K562 (cell line): Measurements from ENCODE around the gene NCCRP1. TPM values are rescaled to one million over a fixed set of nuclear protein-coding genes. Genes with fewer than 3 reads are reported as not detected.

Source experiments
- ATAC-seq: fragments of 200-7000 bp; cut with Tn5 transposase; 3 replicates; pipeline ENCODE4 v1.9.1; 2020; ENCODE audit warnings: moderate library complexity
- BruUV-seq: library from RNA; stranded (reverse); fragments of 400-500 nt; replicated peaks from 2 replicates; lab custom pipeline; 2021; lab: Mats Ljungman, UMichigan
- CTCF ChIA-PET: fragments of 300-600 bp; formaldehyde crosslinking; extraction: SDS; loops from one replicate; lab custom pipeline; 2021; ENCODE audit warnings: low intra/inter-chr PET ratio; lab: Yijun Ruan, JAX
- POLR2A ChIA-PET: fragments of 300-600, 350-650 bp; sonication (Branson Sonifier 250); formaldehyde crosslinking; extraction: SDS; loops from one replicate; lab custom pipeline; 2021; ENCODE audit warnings: antibody characterized with exemption, inconsistent platforms; lab: Yijun Ruan, JAX
- DNase-seq, 4 experiments: peaks; one replicate each; pipeline versions ENCODE4 v3.0.0 to v3.0.0-alpha.2; 2011 to 2018; ENCODE audit warnings: low spot score in 3 of 4, mixed read lengths in 3 of 4; ENCODE audit errors: extremely low read depth in 1 of 4
- FAIRE-seq: peaks from 2 replicates; lab custom pipeline; 2011; peaks lifted over from hg19 to GRCh38; lab: Jason Lieb, UNC
- H2AFZ ChIP-seq: 2 replicates; pipeline ENCODE4 v1.6.0; 2011; ENCODE audit warnings: low read depth, low read length, control low read depth, inconsistent platforms
- H3K27ac ChIP-seq: fragments of 200-600 bp; 3 replicates; pipeline ENCODE4 v1.8.0; 2011; ENCODE audit warnings: low read depth, mild to moderate bottlenecking, control low read depth, inconsistent platforms, low read length, moderate library complexity, mixed read lengths; ENCODE audit errors: extremely low read depth
- H3K27me3 ChIP-seq, 2 experiments: fragments of 300-600 bp in 1 of 2; 2 replicates in 1 of 2; 3 replicates in 1 of 2; pipeline versions ENCODE4 v1.6.0 to v1.8.0; 2011; ENCODE audit warnings: inconsistent platforms in 2 of 2, low read length in 2 of 2, mild to moderate bottlenecking in 1 of 2, mixed read lengths in 1 of 2, moderate library complexity in 1 of 2; ENCODE audit not compliant: control insufficient read depth in 2 of 2, insufficient read depth in 2 of 2
- H3K36me3 ChIP-seq: fragments of 300-600 bp; 3 replicates; pipeline ENCODE4 v1.8.0; 2011; ENCODE audit warnings: mild to moderate bottlenecking, low read length, inconsistent platforms; ENCODE audit not compliant: control insufficient read depth, insufficient read depth
- H3K4me1 ChIP-seq, 2 experiments: fragments of 200-600 bp in 1 of 2; replicated peaks in 1 of 2; 2 replicates in 1 of 2; 3 replicates in 1 of 2; pipeline versions ENCODE4 v1.5.1 to v1.8.0; 2011; ENCODE audit warnings: inconsistent platforms in 2 of 2, low read length in 2 of 2, mild to moderate bottlenecking in 1 of 2, mixed read lengths in 1 of 2, moderate library complexity in 1 of 2; ENCODE audit not compliant: control insufficient read depth in 2 of 2, insufficient read depth in 2 of 2
- H3K4me2 ChIP-seq: 2 replicates; pipeline ENCODE4 v1.6.1; 2011; ENCODE audit warnings: low read length, control low read depth, inconsistent platforms, mixed read lengths; ENCODE audit not compliant: insufficient read depth
- H3K4me3 ChIP-seq: fragments of 200-600 bp; sonication (generic), shearing (Covaris generic); 2 replicates; pipeline ENCODE4 v1.5.1; 2016; ENCODE audit warnings: control low read depth, inconsistent platforms
- H3K79me2 ChIP-seq: fragments of 200-600 bp; 3 replicates; pipeline ENCODE4 v1.8.0; 2011; ENCODE audit warnings: low read length, inconsistent platforms; ENCODE audit not compliant: control insufficient read depth, insufficient read depth
- H3K9ac ChIP-seq, 2 experiments: 2 replicates each; pipeline versions ENCODE4 v1.6.0 to v1.6.1; 2011; ENCODE audit warnings: low read depth in 2 of 2, low read length in 2 of 2, control low read depth in 1 of 2, inconsistent platforms in 1 of 2, mild to moderate bottlenecking in 1 of 2, mixed read lengths in 1 of 2; ENCODE audit not compliant: insufficient read depth in 1 of 2
- H3K9me1 ChIP-seq: one replicate; pipeline ENCODE4 v1.6.0; 2011; ENCODE audit warnings: inconsistent platforms, mild to moderate bottlenecking, low read length, moderate library complexity; ENCODE audit not compliant: control insufficient read depth, insufficient read depth
- H3K9me3 ChIP-seq: replicated peaks from 2 replicates; pipeline ENCODE4 v1.5.1; 2011; ENCODE audit warnings: low read depth, low read length, inconsistent platforms; ENCODE audit not compliant: control insufficient read depth, insufficient read depth
- H4K20me1 ChIP-seq: replicated peaks from 2 replicates; pipeline ENCODE4 v1.6.1; 2011; ENCODE audit warnings: low read length, inconsistent platforms, mixed read lengths; ENCODE audit not compliant: control insufficient read depth, insufficient read depth
- BCOR ChIP-seq: fragments of 450-650 bp; IDR thresholded peaks from 2 replicates; pipeline ENCODE4 v1.6.1; 2016
- CBFA2T3 ChIP-seq: fragments of 450-650 bp; IDR thresholded peaks from 2 replicates; pipeline ENCODE4 v1.6.1; 2017
- CBX8 ChIP-seq: fragments of 200-600 bp; sonication (generic); IDR thresholded peaks from 2 replicates; pipeline ENCODE4 v1.6.1; 2012; ENCODE audit warnings: borderline replicate concordance, mixed run types, low read depth, mild to moderate bottlenecking, moderate library complexity, mixed read lengths, low read length, control low read depth, inconsistent platforms; ENCODE audit not compliant: poor library complexity, severe bottlenecking; ENCODE audit errors: extremely low read depth
- ERF ChIP-seq: fragments of 450-650 bp; formaldehyde crosslinking; IDR thresholded peaks from 2 replicates; pipeline ENCODE4 v1.4.0; 2020; ENCODE audit warnings: mild to moderate bottlenecking, mixed read lengths
- FOXJ2 ChIP-seq: fragments of 200-800 bp; sonication (Bioruptor generic); IDR thresholded peaks from 2 replicates; pipeline ENCODE4 v1.6.1; 2016; ENCODE audit warnings: missing genetic modification characterization, missing compliant biosample characterization
- HDAC2 ChIP-seq: fragments of 450-650 bp; IDR thresholded peaks from 2 replicates; pipeline ENCODE4 v1.6.1; 2016; ENCODE audit warnings: mild to moderate bottlenecking
- HLTF ChIP-seq: fragments of 450-650 bp; IDR thresholded peaks from 2 replicates; pipeline ENCODE4 v1.6.1; 2016
- JUND ChIP-seq, 2 experiments: IDR thresholded peaks; 2 replicates in 1 of 2; 3 replicates in 1 of 2; pipeline ENCODE4 v1.6.1; 2011; ENCODE audit warnings: borderline replicate concordance in 2 of 2, low read depth in 2 of 2, low read length in 2 of 2, improper control_type of control experiment in 1 of 2, missing biosample characterization in 1 of 2, missing genetic modification characterization in 1 of 2, missing genetic modification reagents in 1 of 2
- KDM1A ChIP-seq, 2 experiments: fragments of 450-650 bp; IDR thresholded peaks; 2 replicates each; pipeline ENCODE4 v1.6.1; 2016; ENCODE audit warnings: mild to moderate bottlenecking in 2 of 2
- NCOA6 ChIP-seq: fragments of 450-650 bp; IDR thresholded peaks from 2 replicates; pipeline ENCODE4 v1.6.1; 2017; ENCODE audit warnings: mild to moderate bottlenecking
- NFXL1 ChIP-seq: fragments of 450-650 bp; formaldehyde crosslinking; IDR thresholded peaks from 2 replicates; pipeline ENCODE4 v1.4.0; 2021; ENCODE audit warnings: mild to moderate bottlenecking
- PHB2 ChIP-seq: fragments of 450-650 bp; IDR thresholded peaks from 2 replicates; pipeline ENCODE4 v1.6.1; 2017; ENCODE audit warnings: low read depth
- RBM25 ChIP-seq: fragments of 200-400 bp; formaldehyde crosslinking; IDR thresholded peaks from 2 replicates; pipeline ENCODE4 v1.6.1; 2018; ENCODE audit warnings: low read length, low read depth, moderate library complexity; ENCODE audit not compliant: severe bottlenecking
- RCOR1 ChIP-seq, 2 experiments: IDR thresholded peaks; 2 replicates each; pipeline ENCODE4 v1.6.1; 2012; ENCODE audit warnings: low read depth in 2 of 2, low read length in 2 of 2, borderline replicate concordance in 1 of 2, improper control_type of control experiment in 1 of 2
- RHOXF2B ChIP-seq: fragments of 250-450 bp; sonication (Bioruptor Pico); conservative IDR thresholded peaks from 2 replicates; pipeline ENCODE4 v1.5.1; 2021
- SAP30 ChIP-seq: fragments of 200-600 bp; sonication (generic); IDR thresholded peaks from 2 replicates; pipeline ENCODE4 v1.6.1; 2012; ENCODE audit warnings: borderline replicate concordance, low read depth, mild to moderate bottlenecking, moderate library complexity, low read length, control low read depth, inconsistent platforms; ENCODE audit not compliant: insufficient read depth, poor library complexity, severe bottlenecking
- SMARCA5 ChIP-seq: fragments of 450-650 bp; IDR thresholded peaks from 2 replicates; pipeline ENCODE4 v1.6.1; 2016
- SMARCE1 ChIP-seq: fragments of 450-650 bp; IDR thresholded peaks from 2 replicates; pipeline ENCODE4 v1.7.1; 2016; ENCODE audit warnings: mild to moderate bottlenecking
- SRSF9 ChIP-seq: fragments of 200-400 bp; formaldehyde crosslinking; IDR thresholded peaks from 2 replicates; pipeline ENCODE4 v1.6.1; 2017; ENCODE audit warnings: low read depth, low read length, borderline replicate concordance
- TCF3 ChIP-seq: sonication (generic); formaldehyde crosslinking; IDR thresholded peaks from 2 replicates; pipeline ENCODE4 v1.4.0; 2020; ENCODE audit warnings: mild to moderate bottlenecking, missing genetic modification reagents
- ZFP36 ChIP-seq: fragments of 150-350 bp; IDR thresholded peaks from 2 replicates; pipeline ENCODE4 v1.6.1; 2018; ENCODE audit warnings: low read length, low read depth; ENCODE audit not compliant: partially characterized antibody
- ZNF24 ChIP-seq: fragments of 450-650 bp; IDR thresholded peaks from 2 replicates; pipeline ENCODE4 v1.6.1; 2016
- ZNF668 ChIP-seq: fragments of 250-450 bp; sonication (Bioruptor Pico); IDR thresholded peaks from 2 replicates; pipeline ENCODE4 v1.8.0; 2022; ENCODE audit warnings: mild to moderate bottlenecking, inconsistent platforms
- ZNF707 ChIP-seq: fragments of 250-450 bp; sonication (Bioruptor Pico); conservative IDR thresholded peaks from 2 replicates; pipeline ENCODE4 v1.8.0; 2022; ENCODE audit warnings: inconsistent platforms, mild to moderate bottlenecking, moderate library complexity
- WGBS: fragments of 100-300 bp; shearing (Covaris generic); methylation state at CpG from one replicate; pipeline ENCODE4 v1.1.6; 2016; ENCODE audit warnings: low coverage, mixed read lengths; ENCODE audit not compliant: insufficient coverage; ENCODE audit errors: missing lambda C conversion rate; 5-methylcytosine and 5-hydroxymethylcytosine counted together
- in situ Hi-C: fragments of 300-500 bp; cut with MboI; formaldehyde crosslinking; loops from 4 replicates; pipeline ENCODE4 v1.15.0; 2018; ENCODE audit warnings: inconsistent platforms, mixed read lengths
- intact Hi-C: fragments of 100-400 bp; cut with micrococcal nuclease; formaldehyde crosslinking; loops from 2 replicates; pipeline ENCODE4 v1.14.2; 2022
- polyA plus RNA-seq, 8 experiments: library from polyadenylated mRNA; depleted of rRNA in 4 of 8; stranded (reverse) in 5 of 8; unstranded in 3 of 8; fragments of >200 nt; fragmentation: Nextera tagmentation in 2 of 8; fragmentation: Illumina TruSeq in 1 of 8; extraction: Ambion mirVana in 2 of 8; extraction: Trizol in 1 of 8; gene quantifications; 2 replicates each; pipeline versions ENCODE4 v1.2.1 to v1.2.3, GENCODE V29; 2011 to 2014; ENCODE audit warnings: inconsistent platforms in 1 of 8, missing spikeins in 1 of 8
- total RNA-seq, 7 experiments: library from RNA; depleted of rRNA in 6 of 7; stranded (reverse); fragments of >200 nt in 6 of 7; fragmentation: Illumina TruSeq in 2 of 7; extraction: Trizol in 2 of 7; gene quantifications; 2 replicates each; pipeline versions ENCODE4 v1.2.1 to v1.2.3, GENCODE V29; 2011 to 2021; ENCODE audit warnings: low replicate concordance in 1 of 7

Gene NCCRP1
- total and polyA plus RNA-seq, 9 of the 15 experiments (the other 6 are each of a cell fraction or from before 2014, with no cell fraction given) = 0.05 TPM; not detected in 8

DNA sequence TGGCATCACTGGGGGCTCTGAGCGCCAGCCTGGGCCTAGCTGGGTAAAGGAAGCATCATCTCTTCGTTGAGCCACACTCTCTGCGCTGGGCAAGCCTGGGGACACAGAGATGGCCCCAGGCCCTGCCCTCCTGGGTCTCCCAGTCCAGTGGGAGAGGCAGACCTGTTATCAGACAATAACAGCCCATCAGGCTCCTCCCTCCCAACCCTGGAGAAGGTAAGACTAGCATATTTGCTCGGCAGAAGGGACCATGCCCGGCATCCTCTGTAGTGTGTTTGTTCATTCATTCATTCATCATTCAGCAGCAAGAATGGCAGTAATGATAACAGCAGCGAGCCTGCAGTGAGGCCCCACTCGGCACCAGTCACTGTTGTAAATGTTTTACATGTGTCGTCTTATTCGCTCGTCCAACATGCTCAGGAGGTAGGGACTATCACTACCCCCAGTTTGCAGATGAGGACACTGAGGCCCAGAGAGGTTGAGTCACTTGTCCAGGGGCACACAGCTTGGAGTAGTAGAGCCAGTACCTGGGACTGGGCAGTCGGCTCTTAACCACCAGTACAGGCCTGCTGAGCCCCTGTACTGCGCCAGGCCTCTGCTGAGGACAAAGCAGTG lies 38.0 kb upstream of the NCCRP1 start:
- BruUV-seq = no TSS peak
- peaks cover 27% of the 10 kb centered on the region for H4K20me1 ChIP-seq
- TF ChIP-seq NFXL1 (CRISPR knock-in tag) = no peak
- peak; percentile 42; the same call in 1 of the 2 replicates for TF ChIP-seq SMARCA5
- TF ChIP-seq ZNF668 = no peak
- TF ChIP-seq SAP30 = no peak
- peak; percentile 53; the same call in 1 of the 2 replicates for TF ChIP-seq HDAC2
- no peak for TF ChIP-seq JUND (IDR thresholded peaks at IDR 0.05; ENCODE audit: borderline replicate concordance, low read depth, low read length)
- no peak for TF ChIP-seq JUND (tag; IDR thresholded peaks at IDR 0.05; ENCODE audit: borderline replicate concordance, low read depth, low read length)
- TF ChIP-seq HLTF = no peak
- no peak for TF ChIP-seq RHOXF2B
- peak; percentile 63 to 77 for TF ChIP-seq KDM1A (IDR thresholded peaks at IDR 0.05)
- no peak for TF ChIP-seq FOXJ2 (tag)
- no peak for TF ChIP-seq SRSF9
- TF ChIP-seq CBX8 = no peak
- TF ChIP-seq NCOA6 = no peak
- no peak for TF ChIP-seq PHB2
- peak; percentile 94 for TF ChIP-seq ZNF24
- peak in 1 of 2 experiments; percentile 26; a peak in 1 of 4 replicates for TF ChIP-seq RCOR1 (IDR thresholded peaks at IDR 0.05; ENCODE audit: borderline replicate concordance in 1 of 2, low read depth in 2 of 2, low read length in 2 of 2)
- TF ChIP-seq ZFP36 = peak; percentile 80
- TF ChIP-seq RBM25 = peak; percentile 80
- no peak for TF ChIP-seq SMARCE1
- peak; percentile 51 for TF ChIP-seq CBFA2T3
- peak; percentile 92 for TF ChIP-seq BCOR
- TF ChIP-seq TCF3 (CRISPR knock-in tag) = peak; percentile 43; the same call in 1 of the 2 replicates
- no peak for TF ChIP-seq ERF (CRISPR knock-in tag)
- no peak for TF ChIP-seq ZNF707 (CRISPR knock-in tag)

More for the DNA sequence above, 38.0 kb upstream of the NCCRP1 start:
- H2AFZ ChIP-seq = no peak overlapping the region
- DNase-seq = peak; percentile 65 to 69 (median 68)
- peaks cover 15% of the 10 kb centered on the region for H3K9me1 ChIP-seq
- peaks cover 64% of the 10 kb centered on the region for H3K79me2 ChIP-seq
- ATAC-seq = peak; percentile 52
- no peak overlapping the region for H3K4me3 ChIP-seq
- ChIA-PET POLR2A (interaction anchor here (0.8 kb wide), 1 partner anchor 14 kb away, joined by 3 read pairs; no protein-coding TSS in a partner anchor), CTCF (no interaction called here)
- WGBS = 43% methylated on average over 12 of the region's 12 CpGs
- FAIRE-seq = peak; percentile 87
- H3K4me2 ChIP-seq = peak overlapping the region; percentile 26; the same call in 1 of the 2 replicates
- no peaks in the 10 kb centered on the region for H3K9me3 ChIP-seq
- peaks cover 39 to 74% of the 10 kb centered on the region in 2 experiments for H3K4me1 ChIP-seq
- H3K27me3 ChIP-seq = no peaks in the 10 kb centered on the region
- peak overlapping the region in 1 of 2 experiments; percentile 47; a peak in 2 of 4 replicates for H3K9ac ChIP-seq
- intact Hi-C loops = no loop called here
- peaks cover 5% of the 10 kb centered on the region; the same call in 1 of the 3 replicates for H3K36me3 ChIP-seq
- H3K27ac ChIP-seq = no peak overlapping the region
- in situ Hi-C loops = no loop called here
